Kidney (tissue), 14 donors: ENCODE measurements around the gene PDE6B. TPM values are rescaled to one million over a fixed set of nuclear protein-coding genes. Genes with fewer than 3 reads are reported as not detected.
"Not testable (repeated sequence)": the region's sequence is repeated elsewhere in the genome, so short reads cannot be mapped to it uniquely, and the experiment has no call there.

Experiments used
- DNase-seq, 5 donors: peaks; one replicate each; pipeline ENCODE4 v3.0.0-alpha.2; 2013 to 2020
- FAIRE-seq: peaks from 2 replicates; lab custom pipeline; 2012; peaks lifted over from hg19 to GRCh38; lab: Jason Lieb, UNC
- H3K27ac ChIP-seq, 2 donors: one replicate each; pipeline ENCODE4 v1.7.0; 2013; ENCODE audit warnings: low read depth in 2 of 2, low read length in 2 of 2, inconsistent platforms in 1 of 2
- H3K27me3 ChIP-seq: one replicate; pipeline ENCODE4 v1.7.1; 2013; ENCODE audit warnings: low read length, inconsistent platforms; ENCODE audit not compliant: control insufficient read depth, insufficient read depth
- H3K36me3 ChIP-seq, 3 donors: one replicate each; pipeline versions ENCODE4 v1.7.0 to v1.7.1; 2013; ENCODE audit warnings: low read length in 3 of 3, control low read depth in 1 of 3, inconsistent platforms in 1 of 3; ENCODE audit not compliant: insufficient read depth in 3 of 3, control insufficient read depth in 2 of 3
- H3K4me1 ChIP-seq, 3 donors: one replicate each; pipeline versions ENCODE4 v1.7.0 to v1.7.1; 2013; ENCODE audit warnings: low read length in 3 of 3, inconsistent platforms in 1 of 3, low read depth in 1 of 3; ENCODE audit not compliant: control insufficient read depth in 2 of 3, insufficient read depth in 2 of 3
- H3K4me3 ChIP-seq, 3 donors: one replicate each; pipeline versions ENCODE4 v1.7.0 to v1.8.1; 2013; ENCODE audit warnings: low read length in 3 of 3, control low read depth in 1 of 3, inconsistent platforms in 1 of 3
- H3K9ac ChIP-seq, 3 donors: one replicate each; pipeline versions ENCODE4 v1.7.0 to v1.7.1; 2013; ENCODE audit warnings: low read length in 3 of 3, control low read depth in 1 of 3, inconsistent platforms in 1 of 3
- H3K9me3 ChIP-seq, 3 donors: one replicate each; pipeline versions ENCODE4 v1.7.0 to v1.7.1; 2013; ENCODE audit warnings: low read length in 3 of 3, control low read depth in 1 of 3, inconsistent platforms in 1 of 3; ENCODE audit not compliant: control insufficient read depth in 2 of 3, insufficient read depth in 1 of 3
- CTCF ChIP-seq: IDR thresholded peaks from 3 replicates; pipeline ENCODE4 v1.5.1; 2012; ENCODE audit warnings: mild to moderate bottlenecking, moderate library complexity, borderline replicate concordance; ENCODE audit not compliant: insufficient read depth; ENCODE audit errors: extremely low read depth
- intact Hi-C: fragments of 100-400 bp; cut with DNase I; formaldehyde crosslinking; loops from one replicate; pipeline ENCODE4 v1.11.1; 2022
- polyA plus RNA-seq: library from polyadenylated mRNA; stranded (reverse); fragments of 350-450 nt; fragmentation: Illumina TruSeq; extraction: RNeasy Lipid Tissue Mini Kit (QIAGEN cat#74804); gene quantifications from one replicate; pipeline ENCODE4 v1.2.3, GENCODE V29; 2014; ENCODE audit warnings: low read depth, low replicate concordance; ENCODE audit not compliant: insufficient read depth
- total RNA-seq: library from RNA; stranded (reverse); fragmentation: NEBNext Ultra II Directional; extraction: Animal tissue kit (Norgen Biotek cat#: 25700); gene quantifications from one replicate; pipeline ENCODE4 v1.2.1, GENCODE V29; 2021
- donor health status: control.
- donor health status: control.
- donor health status: control.
- donor health status: control.
- donor health status: control.
- donor health status: DM: yes; HTN: yes; CAD: no.
- donor health status: Normal renal cell carcinoma (clear cell type).

PDE6B gene
- total and polyA plus RNA-seq, 2 donors from 2014 or later = 10.7 to 10.8 TPM

GRCh38 chr4:590313-590841 is 35.0 kb upstream of the PDE6B start:
- Histone ChIP-seq H3K27me3 (no peaks in the 10 kb centered on the region), H3K4me1 (no peaks in the 10 kb centered on the region), H3K9ac (no peak overlapping the region), H3K4me3 (no peak overlapping the region), H3K9me3 (no peaks in the 10 kb centered on the region), H3K27ac (no peak overlapping the region), H3K36me3 (no peaks in the 10 kb centered on the region)
- no peak for TF ChIP-seq CTCF
- intact Hi-C loops = no loop called here
- DNase-seq (no peak), FAIRE-seq (no peak)

GRCh38 chr4:592178-592577 is 33.2 kb upstream of the PDE6B start:
- H3K4me1 ChIP-seq, H3K4me3 ChIP-seq, H3K36me3 ChIP-seq, DNase-seq, H3K9ac ChIP-seq, intact Hi-C loops, H3K27ac ChIP-seq, FAIRE-seq, H3K9me3 ChIP-seq, H3K27me3 ChIP-seq: not testable (repeated sequence)

GRCh38 chr4:592825-593520 is 32.4 kb upstream of the PDE6B start:
- Histone ChIP-seq H3K36me3 (no peaks in the 10 kb centered on the region), H3K9ac (no peak overlapping the region), H3K4me3 (no peak overlapping the region), H3K9me3 (no peaks in the 10 kb centered on the region), H3K27me3 (no peaks in the 10 kb centered on the region), H3K4me1 (no peaks in the 10 kb centered on the region), H3K27ac (no peak overlapping the region)
- intact Hi-C loops = no loop called here
- FAIRE-seq = no peak
- no peak for TF ChIP-seq CTCF
- no peak for DNase-seq

- no peak for FAIRE-seq
- no peak for TF ChIP-seq CTCF
These were observed 26.4 kb upstream of the PDE6B start for GRCh38 chr4:598925-599324.

More at GRCh38 chr4:598925-599324, 26.4 kb upstream of the PDE6B start:
- intact Hi-C loops = no loop called here
- no peak overlapping the region for H3K4me3 ChIP-seq
- no peak overlapping the region for H3K27ac ChIP-seq
- H3K4me1 ChIP-seq = no peaks in the 10 kb centered on the region
- H3K9me3 ChIP-seq = no peaks in the 10 kb centered on the region
- no peak for DNase-seq
- H3K9ac ChIP-seq = no peak overlapping the region
- H3K27me3 ChIP-seq = no peaks in the 10 kb centered on the region
- no peaks in the 10 kb centered on the region for H3K36me3 ChIP-seq
